ENCODE results near the gene DZANK1.
"Not testable (repeated sequence)": the region's sequence is repeated elsewhere in the genome, so short reads cannot be mapped to it uniquely, and the experiment has no call there.

The DZANK1 gene

DNA sequence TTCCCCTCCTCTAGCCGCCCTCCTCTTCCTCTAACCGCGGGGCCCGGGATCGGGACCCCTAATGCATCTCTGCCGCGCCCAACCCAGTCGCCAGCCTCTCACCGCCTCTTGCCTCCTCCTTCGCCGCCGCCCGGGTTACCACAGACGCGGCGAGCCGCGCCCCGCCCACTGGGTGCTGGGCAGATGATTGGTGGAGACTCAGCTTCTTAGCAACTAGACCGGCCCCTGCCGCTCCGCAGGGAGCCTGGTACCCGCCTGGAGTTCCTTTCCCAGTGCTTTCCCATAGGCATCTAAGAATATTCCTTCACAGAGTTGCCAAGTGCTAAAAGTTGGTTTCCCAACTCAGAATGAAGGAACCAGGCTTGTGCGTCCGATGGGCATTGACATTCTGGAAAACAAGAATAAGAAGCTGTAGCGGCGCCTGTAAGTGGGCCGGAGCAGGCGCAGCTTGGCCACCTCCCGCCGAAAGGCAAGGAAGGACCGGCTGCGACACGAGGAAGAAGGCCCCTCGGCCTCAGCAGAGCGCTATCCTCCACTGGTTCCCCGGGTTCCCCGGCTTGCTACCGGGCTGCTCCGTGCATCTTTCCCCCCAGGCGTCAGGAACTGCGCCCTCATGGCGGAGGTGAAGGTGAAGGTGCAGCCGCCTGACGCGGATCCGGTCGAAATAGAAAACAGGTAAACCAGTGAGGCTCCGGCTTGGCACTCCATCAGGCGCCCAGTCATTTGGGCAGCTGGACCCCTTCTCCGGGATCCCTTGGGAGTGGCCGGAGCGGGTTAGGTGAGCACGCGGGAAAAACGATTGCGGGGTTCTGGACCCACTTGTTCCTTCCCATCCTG is at the start of gene DZANK1, which contains the start of gene POLR3F:
DZANK1 (minus strand) TSS at position 137 of the 837 bp plus-strand sequence. CDS start 1,672 bp downstream, outside the sequence.
POLR3F (plus strand) TSS at position 497 of the 837 bp plus-strand sequence; CDS start at position 614, 117 bp downstream.
- DNase-seq (ENCODE audit: extremely low read depth in 1 of 2, low read depth in 1 of 2), result peak; percentile 70 to 88

DNA sequence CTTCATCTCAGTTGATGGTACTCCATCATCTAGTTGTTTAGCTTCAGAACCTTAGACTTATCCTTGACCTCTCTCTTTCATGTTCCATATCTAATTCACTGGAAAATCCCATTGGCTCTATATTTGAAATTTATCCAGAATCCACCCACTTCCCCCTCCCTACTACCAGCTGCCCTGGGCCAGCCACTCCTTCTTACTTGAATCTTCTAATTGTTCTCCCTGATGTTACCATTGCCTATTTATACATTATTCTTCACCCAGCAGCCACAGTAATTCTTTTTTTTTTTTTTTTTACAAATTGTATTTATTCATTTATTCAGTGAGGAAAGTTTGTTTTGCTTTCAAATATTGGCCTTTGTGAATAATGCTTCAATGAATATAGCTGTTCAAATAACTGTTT is 49.1 kb upstream of the DZANK1 start:
- no peak for DNase-seq (ENCODE audit: extremely low read depth in 1 of 2, low read depth in 1 of 2)

DNA sequence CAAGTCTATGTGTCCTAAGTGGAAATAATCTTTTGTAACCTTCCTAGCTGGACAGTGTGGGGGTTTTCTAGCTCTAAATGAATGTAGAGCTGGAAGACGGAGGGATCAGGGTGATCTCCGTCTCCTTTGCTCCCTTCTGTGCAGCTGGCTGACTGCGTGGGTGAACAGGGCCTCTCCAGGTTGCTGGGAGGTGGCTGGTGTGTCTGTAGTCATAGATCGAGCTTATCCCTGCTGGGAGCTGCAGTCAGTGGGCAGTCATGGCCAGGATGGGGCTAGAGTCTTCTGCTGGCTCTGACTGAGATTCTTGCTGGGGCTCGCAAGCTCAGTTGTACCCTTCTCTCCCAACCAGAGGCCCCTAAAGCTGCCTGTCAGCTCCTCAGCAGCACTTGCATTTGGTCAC is 47.3 kb upstream of the DZANK1 start:
- no peak for DNase-seq (ENCODE audit: extremely low read depth in 1 of 2, low read depth in 1 of 2)

DNA sequence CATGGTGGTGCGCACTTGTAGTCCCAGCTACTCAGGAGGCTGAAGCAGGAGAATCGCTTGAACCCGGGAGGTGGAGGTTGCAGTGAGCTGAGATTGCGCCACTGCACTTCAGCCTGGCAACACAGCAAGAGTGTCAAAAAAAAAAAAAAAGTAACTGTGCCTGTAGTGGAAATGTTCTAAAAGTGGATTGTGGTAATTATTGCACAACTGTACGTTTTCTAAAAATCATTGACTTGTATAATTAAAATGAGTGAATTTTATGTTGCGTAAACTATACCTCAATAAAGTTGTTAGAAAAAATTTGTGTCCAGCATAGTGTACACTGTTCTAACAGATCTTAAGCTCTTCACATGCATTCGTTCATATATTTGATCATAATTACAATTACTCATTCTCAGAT is 46.4 kb upstream of the DZANK1 start:
- no peak for DNase-seq (ENCODE audit: extremely low read depth in 1 of 2, low read depth in 1 of 2)

DNA sequence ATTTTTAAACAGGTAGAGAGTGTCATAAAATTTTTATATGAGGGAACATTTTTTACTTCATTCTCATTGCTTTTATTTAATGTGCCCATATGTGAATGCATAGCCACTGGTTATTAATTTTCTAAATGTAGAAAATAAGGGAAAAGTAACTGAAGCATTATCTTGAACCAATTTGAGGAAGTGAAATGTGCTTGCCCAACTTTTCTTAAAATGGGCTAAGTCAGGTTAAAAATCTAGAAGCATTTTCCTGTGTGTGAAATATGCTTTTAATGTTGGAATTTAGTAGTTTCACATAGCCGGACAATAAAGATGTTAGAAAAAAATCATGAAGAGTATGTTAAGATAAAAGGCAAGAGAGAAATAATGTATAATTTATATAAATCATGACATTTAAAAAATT is 44.7 kb upstream of the DZANK1 start:
- DNase-seq (ENCODE audit: extremely low read depth in 1 of 2, low read depth in 1 of 2), result no peak

DNA sequence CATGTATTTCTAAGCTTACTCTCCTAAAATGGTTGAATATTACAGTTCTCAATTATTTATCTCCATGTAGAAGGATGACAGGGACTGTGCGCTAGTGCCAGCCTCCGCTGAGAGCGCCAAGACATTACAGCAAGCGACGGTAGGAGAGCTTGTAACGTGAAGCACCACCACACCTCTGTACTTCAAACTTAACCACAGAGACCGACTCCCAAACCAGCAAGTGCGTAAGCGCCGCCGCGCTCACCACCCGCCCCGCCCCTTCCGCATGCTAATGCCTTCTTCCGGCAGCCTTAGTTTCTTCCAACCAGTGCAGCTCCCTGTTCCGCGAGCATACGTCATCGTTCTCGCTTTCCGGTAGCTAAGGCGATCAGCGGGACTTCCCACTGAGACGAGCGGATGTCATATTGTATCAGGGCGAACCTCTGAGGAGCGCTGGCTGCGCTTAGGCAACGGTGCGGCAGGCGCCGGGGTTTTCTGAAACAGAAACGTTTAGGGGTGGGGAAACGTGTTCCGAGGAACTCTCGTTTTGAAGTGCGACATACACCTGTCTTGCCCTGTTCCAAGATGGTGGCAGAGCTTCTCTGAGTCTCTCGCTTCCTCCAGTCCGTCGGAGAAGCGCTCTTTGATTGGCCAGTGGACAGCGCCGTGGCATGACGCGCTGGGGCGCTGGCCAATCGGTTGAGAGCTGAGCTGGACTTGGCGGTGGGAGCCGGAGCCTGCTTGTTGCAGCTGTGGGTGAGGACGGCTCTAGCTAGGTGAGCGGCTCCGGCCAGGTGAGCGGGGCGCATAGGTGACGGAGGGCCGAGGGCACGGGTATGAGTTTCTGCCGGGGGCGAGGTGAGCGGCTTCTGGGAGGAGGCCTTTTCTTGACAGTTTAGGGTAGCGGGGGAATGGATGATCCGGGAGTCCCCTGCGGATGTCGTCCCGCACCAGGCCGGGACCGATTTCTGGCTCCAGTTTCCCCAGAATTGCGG is 40.7 kb upstream of the DZANK1 start, which contains the start of gene SEC23B:
SEC23B (plus strand) TSS at position 723 of the 974 bp plus-strand sequence. CDS start 2,896 bp downstream, outside the sequence.
- peak; percentile 95 to 98 for DNase-seq (ENCODE audit: extremely low read depth in 1 of 2, low read depth in 1 of 2)

DNA sequence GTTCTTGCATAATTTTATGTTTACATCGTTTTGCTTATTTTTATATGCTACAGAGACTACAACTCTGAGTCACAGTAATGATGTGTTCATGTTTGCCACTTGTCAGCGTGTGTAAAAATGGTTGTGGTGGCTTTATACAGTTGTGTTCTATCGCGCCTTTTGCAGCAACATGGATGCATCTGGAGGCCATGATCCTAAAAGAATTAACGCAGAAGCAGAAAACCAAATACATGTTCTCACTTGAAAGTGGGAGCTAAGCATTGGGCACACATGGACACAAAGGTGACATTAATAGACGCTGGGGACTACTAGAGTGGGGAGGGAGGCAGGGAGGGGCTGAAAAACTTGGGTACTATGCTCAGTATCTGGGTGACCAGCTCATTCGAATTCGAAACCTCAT is 39.9 kb upstream of the DZANK1 start:
- no peak for DNase-seq (ENCODE audit: extremely low read depth in 1 of 2, low read depth in 1 of 2)

DNA sequence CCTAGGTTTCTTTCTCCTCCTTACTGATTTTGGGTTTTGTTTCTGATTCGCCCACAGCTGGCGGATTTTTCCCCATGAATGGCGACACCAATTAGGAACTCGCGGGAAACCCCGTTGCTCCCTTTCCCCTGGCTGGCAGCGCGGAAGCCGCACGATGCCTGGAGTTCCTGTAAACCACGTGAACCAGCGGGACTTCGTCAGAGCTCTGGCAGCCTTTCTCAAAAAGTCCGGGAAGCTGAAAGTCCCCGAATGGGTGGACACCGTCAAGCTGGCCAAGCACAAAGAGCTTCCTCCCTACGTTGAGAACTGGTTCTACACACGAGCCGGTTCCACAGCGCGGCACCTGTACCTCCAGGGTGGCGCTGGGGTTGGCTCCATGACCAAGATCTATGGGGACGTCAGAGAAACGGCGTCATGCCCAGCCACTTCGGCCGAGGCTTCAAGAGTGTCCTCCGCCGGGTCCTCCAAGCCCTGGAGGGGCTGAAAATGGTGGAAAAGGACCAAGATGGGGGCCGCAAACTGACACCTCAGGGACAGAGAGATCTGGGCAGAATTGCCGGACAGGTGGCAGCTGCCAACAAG is 37.7 kb upstream of the DZANK1 start:
- DNase-seq (ENCODE audit: extremely low read depth in 1 of 2, low read depth in 1 of 2), result no peak

DNA sequence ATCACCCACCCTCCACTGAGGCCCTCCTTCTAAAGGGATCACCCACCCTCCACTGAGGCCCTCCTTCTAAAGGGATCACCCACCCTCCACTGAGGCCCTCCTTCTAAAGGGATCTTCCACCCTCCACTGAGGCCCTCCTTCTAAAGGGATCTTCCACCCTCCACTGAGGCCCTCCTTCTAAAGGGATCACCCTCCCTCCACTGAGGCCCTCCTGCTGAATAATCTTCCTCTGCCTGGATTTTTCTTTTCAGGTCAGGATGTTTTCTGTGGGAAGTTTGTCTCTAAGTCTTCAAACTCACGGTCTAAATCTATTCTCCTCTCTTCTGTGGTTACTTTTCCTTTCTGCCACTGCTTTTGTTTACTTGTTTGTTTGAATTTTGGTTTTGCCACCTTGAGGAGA is 34.8 kb upstream of the DZANK1 start:
- not testable (repeated sequence) for DNase-seq (ENCODE audit: extremely low read depth in 1 of 2, low read depth in 1 of 2)

DNA sequence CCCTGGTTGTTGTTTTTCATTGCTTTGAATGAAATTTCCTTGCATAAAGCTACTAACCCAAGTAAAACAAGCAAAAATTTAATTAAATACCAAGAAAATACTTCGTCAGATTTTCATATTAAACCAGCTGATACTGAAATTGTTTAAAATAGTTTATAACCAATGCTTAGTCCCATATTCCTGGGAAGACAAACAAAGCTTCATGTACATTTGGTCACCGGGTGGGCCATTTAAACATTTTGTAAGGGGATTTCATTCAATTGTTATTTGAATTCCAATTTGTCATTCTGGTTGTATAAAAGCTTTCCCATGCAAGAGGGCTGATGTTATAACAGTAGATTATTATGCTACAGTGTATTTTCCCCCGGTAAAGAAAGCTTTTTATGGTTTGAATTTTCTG is 30.8 kb upstream of the DZANK1 start:
- no peak for DNase-seq (ENCODE audit: extremely low read depth in 1 of 2, low read depth in 1 of 2)

DNA sequence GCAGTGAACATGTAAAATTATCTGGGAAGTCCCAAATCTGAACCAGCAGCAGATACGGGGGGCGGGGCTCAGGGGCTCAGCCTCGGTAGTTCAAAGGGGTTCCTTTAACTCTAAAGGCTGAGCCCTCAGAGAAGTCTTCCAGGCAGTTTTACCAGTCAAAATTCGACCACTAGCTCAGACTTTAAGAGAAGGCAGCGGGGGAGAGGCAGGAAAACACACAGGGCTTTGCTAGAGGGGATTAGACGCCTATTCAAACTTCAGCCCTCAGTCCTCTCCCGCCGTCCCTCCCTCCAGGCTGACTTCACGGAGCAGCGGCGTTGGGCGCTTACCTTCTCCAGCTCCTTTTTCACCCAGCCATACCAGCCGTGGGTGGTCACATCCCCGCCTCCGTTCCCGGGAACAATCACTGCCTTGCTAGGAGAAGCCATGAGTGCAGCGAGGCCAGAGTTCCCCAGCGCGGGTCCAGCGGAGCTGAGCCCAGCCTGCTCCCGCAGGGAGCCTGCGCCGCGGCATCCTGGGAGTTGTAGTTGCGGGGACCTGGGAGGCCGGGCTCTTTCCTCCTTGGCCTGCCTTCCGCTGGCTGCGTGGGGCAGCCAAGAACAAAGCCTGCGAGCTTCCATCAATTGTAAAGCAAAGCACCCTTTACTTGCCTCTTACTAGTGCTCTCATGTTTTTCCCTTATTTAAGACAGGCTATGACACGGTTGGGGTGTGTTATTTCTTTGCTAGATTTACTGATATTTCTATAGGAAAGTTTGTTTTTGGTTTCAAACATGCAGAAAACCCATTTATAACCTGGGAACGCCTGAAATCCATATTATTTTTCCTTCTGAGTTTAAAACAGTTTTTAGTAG is 30.1 kb upstream of the DZANK1 start, which contains the start of gene RBBP9:
RBBP9 (minus strand) TSS at position 486 of the 853 bp plus-strand sequence; CDS start at position 428, 58 bp downstream.
- DNase-seq (ENCODE audit: extremely low read depth in 1 of 2, low read depth in 1 of 2), result peak; percentile 48 to 61

DNA sequence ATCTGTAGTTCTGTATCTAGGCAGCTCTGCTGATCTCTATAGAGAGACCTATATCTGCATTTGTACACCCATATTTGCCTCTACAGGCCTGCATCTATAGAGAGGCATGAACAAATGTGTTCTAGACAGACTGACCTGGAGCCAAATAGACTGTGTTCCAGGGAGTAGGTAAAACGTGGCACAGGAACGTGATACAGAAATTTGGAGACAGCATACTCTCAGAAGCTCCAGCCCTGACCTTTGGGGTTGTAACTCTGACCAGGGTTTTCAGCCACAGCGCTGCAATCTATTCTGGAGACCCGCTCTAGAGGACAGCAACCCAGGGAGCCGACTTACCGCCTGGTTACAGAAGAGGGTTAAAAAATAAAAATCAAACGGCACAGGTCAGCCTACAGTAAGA is 29.2 kb upstream of the DZANK1 start:
- no peak for DNase-seq (ENCODE audit: extremely low read depth in 1 of 2, low read depth in 1 of 2)

DNA sequence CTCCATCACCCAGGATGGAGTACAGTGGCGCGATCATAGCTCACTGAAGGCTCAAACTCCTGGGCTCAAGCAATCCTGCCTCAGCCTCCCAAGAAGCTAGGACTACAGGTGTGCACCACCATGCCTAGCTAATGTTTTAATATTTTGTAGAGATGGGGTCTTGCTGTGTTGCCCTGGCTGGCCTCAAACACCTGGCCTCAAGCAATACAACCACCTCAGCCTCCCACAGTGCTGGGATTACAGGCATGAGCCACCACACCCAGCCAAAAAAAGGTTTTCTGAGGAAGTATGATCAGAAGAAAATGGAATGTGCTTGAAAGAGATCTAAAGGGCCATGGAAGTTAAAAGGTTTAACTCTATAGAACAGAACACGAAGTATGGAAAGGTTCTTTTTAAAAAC is 21.5 kb upstream of the DZANK1 start:
- no peak for DNase-seq (ENCODE audit: extremely low read depth in 1 of 2, low read depth in 1 of 2)

DNA sequence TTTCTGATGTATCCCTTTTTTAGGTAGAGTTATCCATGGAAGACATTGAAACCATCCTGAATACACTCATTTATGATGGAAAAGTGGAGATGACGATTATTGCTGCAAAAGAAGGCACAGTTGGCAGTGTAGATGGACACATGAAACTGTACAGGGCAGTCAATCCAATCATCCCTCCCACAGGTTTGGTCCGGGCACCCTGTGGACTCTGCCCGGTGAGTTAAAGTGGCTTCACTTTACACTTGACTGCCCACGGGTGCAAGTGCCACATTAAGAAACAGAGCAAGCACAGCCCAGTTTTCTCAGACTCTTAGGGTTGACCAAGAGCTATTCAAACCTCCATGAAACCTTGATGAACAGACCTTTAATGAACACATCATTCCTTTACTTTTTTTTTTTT is 14.8 kb upstream of the DZANK1 start:
- DNase-seq (ENCODE audit: extremely low read depth in 1 of 2, low read depth in 1 of 2), result no peak

DNA sequence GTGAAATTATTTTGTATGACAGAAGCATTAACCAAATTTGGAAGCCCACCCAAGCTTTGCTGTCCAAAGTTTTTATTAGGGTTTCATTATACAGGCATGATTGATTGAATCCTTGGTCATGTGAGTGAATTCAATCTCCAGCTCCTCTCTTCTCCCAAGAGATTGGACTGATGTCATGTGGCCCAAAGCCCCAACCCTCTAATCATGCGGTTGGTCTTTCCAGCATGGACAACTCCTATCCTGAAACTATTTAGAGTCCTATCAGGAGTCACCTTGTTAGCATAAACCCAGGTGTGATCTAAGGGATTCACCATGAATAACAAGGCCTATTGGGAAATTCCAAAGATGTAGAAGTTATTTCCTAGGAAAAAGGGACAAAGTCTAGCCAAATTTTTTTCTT is 11.0 kb upstream of the DZANK1 start:
- no peak for DNase-seq (ENCODE audit: extremely low read depth in 1 of 2, low read depth in 1 of 2)

DNA sequence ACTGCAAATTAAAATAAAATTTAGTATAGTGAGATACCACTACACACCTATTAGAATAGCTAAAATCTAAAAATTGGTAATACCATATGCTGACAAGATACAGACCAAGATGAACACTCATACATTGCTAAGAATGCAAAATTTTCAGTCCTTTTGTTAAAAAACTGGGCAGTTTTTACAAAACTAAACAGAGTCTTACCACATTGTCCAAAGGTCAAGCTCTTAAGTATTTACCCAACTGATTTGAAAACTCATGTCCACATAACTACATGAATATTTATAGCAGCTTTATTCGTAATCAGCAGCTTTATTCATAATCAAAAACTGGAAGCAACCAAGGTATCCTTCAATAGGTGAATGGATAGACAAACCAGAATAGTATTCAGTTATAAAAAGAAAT is 10.4 kb upstream of the DZANK1 start:
- no peak for DNase-seq (ENCODE audit: extremely low read depth in 1 of 2, low read depth in 1 of 2)

DNA sequence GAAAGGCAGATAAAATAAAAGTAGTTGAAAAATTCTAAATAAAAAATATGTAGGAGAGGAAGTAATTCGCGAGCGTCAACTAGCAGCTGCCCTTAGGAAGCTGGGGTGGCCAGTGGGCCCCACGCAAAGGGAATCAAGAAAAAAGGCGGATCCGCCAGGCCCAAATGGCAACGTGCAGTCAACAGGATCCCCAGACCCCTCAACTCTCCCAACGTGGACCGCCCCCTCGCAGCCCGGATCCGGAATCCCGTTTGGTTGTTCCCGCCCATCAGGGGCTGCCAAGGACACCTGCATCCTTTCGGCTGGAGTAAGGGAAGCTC is 296 bp downstream of the DZANK1 start:
- DNase-seq (ENCODE audit: extremely low read depth in 1 of 2, low read depth in 1 of 2), result peak in 1 of 2 donors; percentile 0

DNA sequence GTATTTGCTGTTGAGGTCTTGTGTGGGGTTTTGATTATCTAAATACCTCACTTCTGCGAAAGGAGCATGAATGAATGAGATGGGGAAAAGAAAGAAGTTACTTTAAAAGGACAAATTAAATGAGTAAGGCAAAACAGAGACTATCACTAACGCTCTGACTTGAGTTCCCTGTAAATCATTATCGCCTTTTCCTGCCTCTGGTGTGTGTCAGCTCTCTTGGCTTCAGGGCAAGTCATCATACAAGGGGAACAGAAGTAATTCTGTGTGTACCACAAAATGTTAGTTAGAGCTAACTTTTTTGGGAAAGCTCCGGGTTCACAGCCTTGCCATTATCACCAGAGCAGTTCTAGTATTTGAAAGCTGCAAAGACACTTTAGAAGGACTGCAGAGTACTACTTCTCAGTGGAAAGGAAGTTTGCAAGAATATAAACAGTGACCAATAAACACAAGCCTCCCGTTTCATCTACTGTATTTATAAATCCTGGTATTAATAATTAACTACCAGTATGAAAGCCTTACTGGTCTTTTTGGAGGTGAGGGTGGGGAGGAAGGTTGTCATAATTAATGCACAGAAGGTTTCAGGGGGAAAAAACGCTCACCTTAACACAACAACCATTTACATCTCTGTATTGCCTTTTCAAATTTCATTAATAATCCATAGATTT is 1.2 kb downstream of the DZANK1 start:
- DNase-seq (ENCODE audit: extremely low read depth in 1 of 2, low read depth in 1 of 2), result no peak

DNA sequence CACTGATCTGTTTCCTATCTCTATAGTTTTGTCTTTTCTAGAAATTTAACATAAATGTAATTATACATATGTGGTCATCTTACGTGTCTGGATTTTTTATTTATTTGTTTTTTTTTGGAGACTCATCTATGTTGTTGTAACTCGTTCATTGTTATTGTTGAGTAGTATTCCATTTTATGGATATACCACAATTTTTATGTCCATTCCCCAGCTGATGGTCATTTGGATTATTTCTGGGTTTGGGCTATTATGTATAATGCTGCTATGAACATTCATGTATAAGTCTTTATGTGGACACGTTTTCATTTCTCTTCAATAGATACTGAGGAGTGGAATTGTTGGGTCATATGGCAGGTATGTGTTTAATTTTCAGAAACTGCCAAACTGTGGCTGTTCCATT is 10.2 kb downstream of the DZANK1 start:
- DNase-seq (ENCODE audit: extremely low read depth in 1 of 2, low read depth in 1 of 2), result no peak

DNA sequence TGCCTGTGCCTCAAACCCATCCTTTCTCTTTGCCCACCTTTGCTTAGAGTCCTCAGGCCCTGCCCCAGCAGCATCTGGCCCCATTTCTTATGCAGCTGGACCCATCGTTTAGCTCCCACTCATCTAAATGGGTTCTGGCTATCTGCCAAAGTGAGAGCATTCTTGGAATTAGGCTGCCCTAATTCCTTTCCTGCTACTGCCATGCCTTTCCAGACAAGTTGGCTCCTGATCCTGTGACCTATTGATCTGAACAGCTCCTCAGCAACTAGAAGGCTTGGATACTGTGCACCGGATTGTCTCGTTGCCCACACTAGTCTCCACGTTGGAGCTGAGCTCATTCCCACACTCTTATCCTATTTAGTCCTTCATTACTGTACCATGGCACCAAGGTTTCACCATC is 22.9 kb downstream of the DZANK1 start:
- DNase-seq (ENCODE audit: extremely low read depth in 1 of 2, low read depth in 1 of 2), result no peak
